Activated naive CD8-positive, alpha-beta T cell treated with anti-CD3 and anti-CD28 coated beads for 36 hours (primary cell): Measurements from ENCODE around the gene SLC35F1. TPM values are rescaled to one million over a fixed set of nuclear protein-coding genes. Genes with fewer than 3 reads are reported as not detected.

Experiments
- DNase-seq: peaks from one replicate; pipeline ENCODE4 v3.0.0; 2021
- H3K27ac Mint-ChIP-seq: one replicate; pipeline ENCODE4 v1.8.0; 2022; ENCODE audit warnings: mild to moderate bottlenecking, moderate library complexity, mixed read lengths
- H3K27me3 Mint-ChIP-seq: one replicate; pipeline ENCODE4 v1.8.0; 2022; ENCODE audit warnings: mild to moderate bottlenecking, mixed read lengths
- H3K36me3 Mint-ChIP-seq: one replicate; pipeline ENCODE4 v1.8.0; 2021; ENCODE audit warnings: mild to moderate bottlenecking, mixed read lengths
- H3K4me1 Mint-ChIP-seq: one replicate; pipeline ENCODE4 v1.8.0; 2021; ENCODE audit warnings: mixed read lengths
- H3K4me3 Mint-ChIP-seq: one replicate; pipeline ENCODE4 v1.8.0; 2022; ENCODE audit warnings: mild to moderate bottlenecking, moderate library complexity, mixed read lengths
- H3K9me3 Mint-ChIP-seq: one replicate; pipeline ENCODE4 v1.8.0; 2022; ENCODE audit warnings: mixed read lengths
- total RNA-seq, 2 experiments: library from RNA; stranded (reverse); gene quantifications; one replicate each; pipeline ENCODE4 v1.2.3, GENCODE V29; 2021

Gene SLC35F1
- total RNA-seq, 2 experiments from 2014 or later, result 0.08 TPM

- no peaks in the 10 kb centered on the region for H3K4me1 Mint-ChIP-seq
- H3K9me3 Mint-ChIP-seq, result no peaks in the 10 kb centered on the region
- peaks cover 5% of the 10 kb centered on the region for H3K27me3 Mint-ChIP-seq
- H3K4me3 Mint-ChIP-seq, result no peak overlapping the region
- H3K27ac Mint-ChIP-seq, result no peak overlapping the region
- H3K36me3 Mint-ChIP-seq, result no peaks in the 10 kb centered on the region
- DNase-seq, result no peak
These were observed 245.5 kb downstream of the SLC35F1 start for GRCh38 chr6:118152524-118152923.

- Mint-ChIP-seq H3K4me1 (no peaks in the 10 kb centered on the region), H3K27me3 (peaks cover 5% of the 10 kb centered on the region), H3K4me3 (no peak overlapping the region), H3K27ac (no peak overlapping the region), H3K9me3 (no peaks in the 10 kb centered on the region), H3K36me3 (no peaks in the 10 kb centered on the region)
- no peak for DNase-seq
These were observed 254.3 kb downstream of the SLC35F1 start for GRCh38 chr6:118161343-118161742.

DNA sequence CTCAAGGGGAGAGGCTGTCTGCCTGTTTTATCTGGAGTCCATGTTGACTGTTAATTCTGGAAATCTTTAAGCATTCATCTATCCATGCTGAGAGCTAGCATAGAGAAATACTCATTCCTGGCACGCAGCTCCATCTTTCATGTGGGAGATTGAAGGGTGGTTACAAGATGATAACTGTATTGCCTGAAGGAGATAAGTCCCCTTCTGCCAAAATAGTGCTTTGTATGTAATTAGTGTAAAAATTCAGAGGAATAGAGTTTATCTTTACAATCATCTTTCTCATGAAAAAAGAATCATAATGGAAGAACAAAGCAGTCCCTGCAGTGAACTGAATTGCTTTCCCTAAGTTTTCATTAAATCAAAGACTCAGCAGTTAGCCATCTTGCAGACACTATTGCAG is 256.5 kb downstream of the SLC35F1 start:
- H3K9me3 Mint-ChIP-seq, result no peaks in the 10 kb centered on the region
- H3K4me1 Mint-ChIP-seq, result no peaks in the 10 kb centered on the region
- H3K4me3 Mint-ChIP-seq, result no peak overlapping the region
- H3K36me3 Mint-ChIP-seq, result no peaks in the 10 kb centered on the region
- no peak for DNase-seq
- peaks cover 5% of the 10 kb centered on the region for H3K27me3 Mint-ChIP-seq
- H3K27ac Mint-ChIP-seq, result no peak overlapping the region

GRCh38 chr6:118165500-118165899 is 258.4 kb downstream of the SLC35F1 start:
- Mint-ChIP-seq H3K27ac (no peak overlapping the region), H3K4me3 (no peak overlapping the region), H3K4me1 (no peaks in the 10 kb centered on the region), H3K27me3 (peaks cover 5% of the 10 kb centered on the region), H3K36me3 (no peaks in the 10 kb centered on the region), H3K9me3 (no peaks in the 10 kb centered on the region)
- no peak for DNase-seq

- H3K4me3 Mint-ChIP-seq, result no peak overlapping the region
- H3K27ac Mint-ChIP-seq, result no peak overlapping the region
- H3K27me3 Mint-ChIP-seq, result peaks cover 6% of the 10 kb centered on the region
- no peaks in the 10 kb centered on the region for H3K36me3 Mint-ChIP-seq
- no peak for DNase-seq
- H3K9me3 Mint-ChIP-seq, result peaks cover under 1% of the 10 kb centered on the region
- H3K4me1 Mint-ChIP-seq, result no peaks in the 10 kb centered on the region
These were observed 261.4 kb downstream of the SLC35F1 start for GRCh38 chr6:118168421-118168820.

- H3K27ac Mint-ChIP-seq, result no peak overlapping the region
These were observed 264.8 kb downstream of the SLC35F1 start for GRCh38 chr6:118171852-118172251.

DNA sequence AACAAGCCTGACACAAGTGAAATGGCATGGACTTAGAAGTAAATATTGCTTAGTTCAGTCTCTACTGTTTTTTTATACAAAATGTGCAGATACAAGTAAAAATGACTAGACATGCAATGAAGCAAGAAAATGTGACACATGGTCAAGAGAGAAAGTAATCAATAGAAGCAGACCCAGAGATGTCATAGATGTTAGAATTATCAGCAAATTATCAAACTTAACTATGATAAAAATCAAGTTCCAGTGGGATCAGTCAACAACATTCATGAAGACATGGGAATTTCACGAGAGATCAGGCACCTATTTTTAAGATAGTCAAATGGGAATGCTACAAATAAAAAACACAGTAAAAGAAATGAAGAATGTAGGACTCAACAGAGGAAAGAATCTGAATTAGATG is 267.0 kb downstream of the SLC35F1 start:
- peaks cover 18% of the 10 kb centered on the region for H3K27me3 Mint-ChIP-seq
- H3K36me3 Mint-ChIP-seq, result no peaks in the 10 kb centered on the region
- H3K4me3 Mint-ChIP-seq, result no peak overlapping the region
- DNase-seq, result no peak
- no peak overlapping the region for H3K27ac Mint-ChIP-seq
- no peaks in the 10 kb centered on the region for H3K4me1 Mint-ChIP-seq
- H3K9me3 Mint-ChIP-seq, result peaks cover 11% of the 10 kb centered on the region

More at GRCh38 chr6:118171852-118172251, 264.8 kb downstream of the SLC35F1 start:
- Mint-ChIP-seq H3K36me3 (no peaks in the 10 kb centered on the region), H3K27me3 (peaks cover 18% of the 10 kb centered on the region), H3K9me3 (peaks cover 11% of the 10 kb centered on the region), H3K4me1 (no peaks in the 10 kb centered on the region), H3K4me3 (no peak overlapping the region)
- DNase-seq, result no peak

GRCh38 chr6:118177720-118178119 is 270.7 kb downstream of the SLC35F1 start:
- Mint-ChIP-seq H3K9me3 (peaks cover 11% of the 10 kb centered on the region), H3K4me1 (no peaks in the 10 kb centered on the region), H3K27me3 (peaks cover 22% of the 10 kb centered on the region), H3K36me3 (no peaks in the 10 kb centered on the region), H3K4me3 (no peak overlapping the region), H3K27ac (no peak overlapping the region)
- no peak for DNase-seq

GRCh38 chr6:118179048-118179447 is 272.0 kb downstream of the SLC35F1 start:
- peaks cover 6% of the 10 kb centered on the region for H3K9me3 Mint-ChIP-seq
- no peaks in the 10 kb centered on the region for H3K36me3 Mint-ChIP-seq
- H3K4me1 Mint-ChIP-seq, result no peaks in the 10 kb centered on the region
- no peak overlapping the region for H3K4me3 Mint-ChIP-seq
- no peak overlapping the region for H3K27ac Mint-ChIP-seq
- no peak for DNase-seq
- peaks cover 17% of the 10 kb centered on the region for H3K27me3 Mint-ChIP-seq

DNA sequence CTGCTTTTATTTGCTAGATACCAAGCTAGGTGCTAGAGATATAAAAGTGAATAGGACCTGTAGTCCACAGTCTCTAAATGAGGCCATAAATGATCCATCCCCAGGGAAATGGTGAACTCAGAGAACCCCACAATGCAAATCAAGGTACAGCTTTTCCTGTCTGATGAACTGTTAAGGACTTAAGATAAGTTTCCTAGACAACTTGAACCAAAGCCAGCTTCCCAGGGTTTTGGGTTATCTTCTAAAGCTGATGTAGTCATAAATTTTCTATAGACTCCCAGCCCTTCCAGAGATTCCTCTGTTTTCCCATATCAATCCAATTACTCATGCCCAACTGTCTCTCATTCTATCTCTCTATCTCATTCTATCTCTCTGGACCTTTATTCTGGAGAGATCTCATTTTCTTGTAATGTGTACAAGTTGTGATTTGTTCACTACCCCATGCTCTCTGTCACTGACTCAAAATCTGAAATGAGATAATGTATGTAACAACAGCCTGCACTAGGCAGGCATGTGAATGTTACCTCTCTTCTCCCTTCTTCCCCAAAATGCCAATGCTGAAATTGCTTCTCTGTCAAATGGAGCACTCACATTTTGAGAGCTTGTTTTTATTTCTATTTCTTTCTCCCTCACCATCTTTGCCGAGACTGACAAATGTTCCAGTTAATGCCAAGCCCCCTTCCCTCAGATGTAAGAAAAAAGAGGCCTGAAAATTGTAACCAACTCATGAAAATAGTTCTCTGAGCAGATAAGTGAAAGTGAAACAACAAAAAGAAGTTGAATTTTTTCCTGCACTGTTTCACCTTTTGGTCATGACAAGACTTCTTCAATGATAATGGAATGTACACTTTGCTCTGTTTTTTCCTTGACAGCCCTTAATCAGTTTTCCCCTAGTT is 279.9 kb downstream of the SLC35F1 start:
- no peaks in the 10 kb centered on the region for H3K9me3 Mint-ChIP-seq
- peak overlapping the region; percentile 62 for H3K27ac Mint-ChIP-seq

GRCh38 chr6:118187568-118188164 is 280.6 kb downstream of the SLC35F1 start:
- H3K36me3 Mint-ChIP-seq, result no peaks in the 10 kb centered on the region
- H3K4me3 Mint-ChIP-seq, result peak overlapping the region; percentile 50
- H3K27me3 Mint-ChIP-seq, result peaks cover 4% of the 10 kb centered on the region
- peak overlapping the region; percentile 62 for H3K27ac Mint-ChIP-seq
- DNase-seq, result no peak
- peaks cover 15% of the 10 kb centered on the region for H3K4me1 Mint-ChIP-seq
- H3K9me3 Mint-ChIP-seq, result no peaks in the 10 kb centered on the region

More for the DNA sequence above, 279.9 kb downstream of the SLC35F1 start:
- DNase-seq, result no peak
- Mint-ChIP-seq H3K36me3 (no peaks in the 10 kb centered on the region), H3K27me3 (peaks cover 4% of the 10 kb centered on the region), H3K4me3 (peak overlapping the region; percentile 50), H3K4me1 (peaks cover 15% of the 10 kb centered on the region)

- Mint-ChIP-seq H3K36me3 (no peaks in the 10 kb centered on the region), H3K27me3 (peaks cover 4% of the 10 kb centered on the region), H3K9me3 (no peaks in the 10 kb centered on the region), H3K4me1 (peaks cover 15% of the 10 kb centered on the region), H3K4me3 (no peak overlapping the region), H3K27ac (no peak overlapping the region)
- no peak for DNase-seq
These were observed 281.5 kb downstream of the SLC35F1 start for GRCh38 chr6:118188561-118188960.

GRCh38 chr6:118197539-118197938 is 290.5 kb downstream of the SLC35F1 start:
- peaks cover 3% of the 10 kb centered on the region for H3K27me3 Mint-ChIP-seq
- no peak overlapping the region for H3K27ac Mint-ChIP-seq
- H3K36me3 Mint-ChIP-seq, result no peaks in the 10 kb centered on the region
- no peak overlapping the region for H3K4me3 Mint-ChIP-seq
- no peak for DNase-seq
- no peaks in the 10 kb centered on the region for H3K4me1 Mint-ChIP-seq
- no peaks in the 10 kb centered on the region for H3K9me3 Mint-ChIP-seq

DNA sequence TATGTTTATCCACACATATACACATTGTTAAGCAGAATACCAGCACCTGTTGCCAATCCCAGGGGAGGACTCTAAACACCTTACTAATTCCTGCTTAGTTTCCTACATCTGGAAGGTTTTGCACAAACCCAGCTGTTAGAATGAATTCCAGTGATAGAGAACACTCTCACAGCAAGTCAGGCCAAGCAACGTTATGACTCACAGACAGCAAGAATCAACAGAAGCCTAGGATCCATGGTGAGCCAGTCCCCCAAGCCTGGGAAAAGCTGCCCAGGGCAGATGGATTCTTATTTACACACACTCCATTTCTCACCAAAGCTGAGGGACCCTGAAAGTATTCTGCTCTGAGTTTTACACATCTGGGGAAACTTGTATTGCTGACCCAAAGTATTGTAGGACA is 291.7 kb downstream of the SLC35F1 start:
- DNase-seq, result no peak
- no peak overlapping the region for H3K4me3 Mint-ChIP-seq
- H3K4me1 Mint-ChIP-seq, result no peaks in the 10 kb centered on the region
- no peaks in the 10 kb centered on the region for H3K9me3 Mint-ChIP-seq
- H3K27me3 Mint-ChIP-seq, result peaks cover 3% of the 10 kb centered on the region
- no peak overlapping the region for H3K27ac Mint-ChIP-seq
- H3K36me3 Mint-ChIP-seq, result no peaks in the 10 kb centered on the region

DNA sequence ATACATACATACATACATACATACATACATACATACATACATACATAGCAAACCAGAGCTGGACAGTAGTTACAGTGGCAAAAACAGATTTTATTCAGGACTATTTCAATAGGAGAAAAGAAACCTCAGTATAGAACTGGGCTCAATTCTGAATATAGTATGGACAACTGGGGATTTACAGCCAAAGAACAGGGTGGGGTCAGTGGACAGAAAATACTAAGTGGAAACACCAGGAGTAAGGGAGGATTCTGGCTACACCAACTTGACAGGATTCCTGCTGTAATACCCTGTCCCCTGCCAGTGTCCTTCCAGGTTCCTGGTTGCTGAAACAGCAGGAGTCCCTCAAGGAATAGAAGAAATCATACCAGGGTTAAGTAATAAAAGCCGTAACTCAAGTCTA is 293.1 kb downstream of the SLC35F1 start:
- H3K36me3 Mint-ChIP-seq, result no peaks in the 10 kb centered on the region
- DNase-seq, result no peak
- no peak overlapping the region for H3K4me3 Mint-ChIP-seq
- no peaks in the 10 kb centered on the region for H3K9me3 Mint-ChIP-seq
- no peaks in the 10 kb centered on the region for H3K4me1 Mint-ChIP-seq
- H3K27ac Mint-ChIP-seq, result no peak overlapping the region
- no peaks in the 10 kb centered on the region for H3K27me3 Mint-ChIP-seq

GRCh38 chr6:118202517-118202916 is 295.5 kb downstream of the SLC35F1 start:
- Mint-ChIP-seq H3K27ac (no peak overlapping the region), H3K27me3 (no peaks in the 10 kb centered on the region), H3K9me3 (no peaks in the 10 kb centered on the region), H3K4me3 (no peak overlapping the region), H3K4me1 (no peaks in the 10 kb centered on the region), H3K36me3 (no peaks in the 10 kb centered on the region)
- no peak for DNase-seq
